HG02763 (cell line): ENCODE measurements around the gene BRF1.
A peak's percentile ranks its signal among the peaks of the same experiment; 100 is the strongest.
"Not testable (repeated sequence)": the region's sequence is repeated elsewhere in the genome, so short reads cannot be mapped to it uniquely, and the experiment has no call there.

ENCODE experiments used
- ATAC-seq: cut with Tn5 transposase; IDR thresholded peaks from one replicate; pipeline ENCODE4 v1.9.1; 2021; ENCODE audit warnings: mild to moderate bottlenecking, moderate library complexity; ENCODE audit not compliant: unreplicated experiment

The BRF1 gene

DNA sequence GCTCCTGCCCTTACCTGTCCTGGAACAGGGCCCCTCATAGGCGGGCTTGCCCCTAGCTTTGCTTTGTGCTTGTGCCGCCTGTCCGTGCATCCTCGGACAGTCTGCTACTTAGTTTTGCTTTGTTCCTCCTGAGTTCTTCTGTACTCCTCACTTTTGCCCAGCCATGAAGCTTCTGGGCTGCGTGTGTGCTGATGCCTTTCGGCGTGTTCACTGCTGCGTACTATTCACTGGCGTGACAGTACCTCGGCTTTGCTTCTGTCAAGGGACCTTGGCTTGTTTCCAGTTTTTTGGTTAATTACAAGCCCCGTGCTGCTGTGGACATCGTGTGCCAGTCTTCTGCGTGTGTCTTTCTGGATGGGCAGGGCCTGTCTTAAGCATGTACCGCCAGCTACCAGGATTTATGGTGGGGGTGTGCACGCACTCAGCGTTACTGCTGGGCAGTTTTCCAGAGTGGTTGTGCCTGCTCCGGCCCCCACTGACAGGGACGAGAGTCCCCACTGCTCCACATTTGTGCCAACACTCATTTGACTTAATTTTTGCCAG is 16.2 kb upstream of the BRF1 start:
- ATAC-seq = no peak

DNA sequence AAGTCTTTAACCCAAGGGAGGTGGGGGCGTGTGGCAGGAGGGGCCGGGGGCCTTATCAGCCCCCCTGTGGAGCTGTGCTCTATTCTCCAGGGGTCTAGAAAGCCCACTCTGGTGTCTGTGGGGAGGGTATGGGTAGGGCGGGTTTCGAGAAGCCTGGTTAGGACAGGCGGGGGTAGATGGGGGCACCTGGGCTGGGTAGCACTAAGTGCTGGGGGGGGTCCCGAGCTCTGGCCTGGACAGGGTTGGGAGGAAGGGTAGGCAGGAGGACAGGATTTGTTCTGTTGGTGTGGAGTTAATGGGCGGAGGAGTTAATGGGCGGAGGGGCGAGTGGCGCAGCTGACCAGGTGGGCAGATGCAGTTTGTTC is 15.8 kb upstream of the BRF1 start:
- no peak for ATAC-seq

DNA sequence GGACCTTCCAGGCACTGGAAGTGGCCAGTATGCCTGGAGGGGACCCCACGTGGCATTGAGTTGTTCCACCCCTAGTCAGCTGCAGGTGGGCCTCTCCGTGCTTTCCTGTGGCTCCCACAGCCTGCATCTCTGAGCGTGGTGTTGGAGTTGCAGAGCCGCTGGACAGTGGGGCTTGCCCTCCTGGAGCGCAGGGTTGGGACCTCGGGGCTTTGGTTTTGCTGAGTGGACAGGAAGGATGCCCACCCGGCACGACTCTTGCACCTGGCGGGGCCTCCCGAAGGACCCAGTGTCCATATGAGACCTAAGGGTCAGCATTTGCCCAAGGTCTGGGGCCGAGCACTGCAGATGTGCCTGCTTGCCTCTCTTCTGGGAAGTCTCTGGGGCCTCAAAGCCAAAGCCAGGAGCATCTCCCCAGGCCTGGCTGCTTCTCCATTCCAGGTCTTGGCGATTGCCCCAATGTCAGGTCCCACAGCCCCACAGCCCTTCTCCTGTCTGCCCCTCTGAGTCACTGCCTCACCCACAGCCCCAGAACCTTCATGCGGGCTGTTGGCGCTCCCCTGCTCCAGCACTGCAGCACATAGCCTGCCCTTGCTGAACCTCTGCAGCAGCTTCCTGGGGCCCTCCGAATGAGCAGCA is 15.3 kb upstream of the BRF1 start:
- no peak for ATAC-seq

DNA sequence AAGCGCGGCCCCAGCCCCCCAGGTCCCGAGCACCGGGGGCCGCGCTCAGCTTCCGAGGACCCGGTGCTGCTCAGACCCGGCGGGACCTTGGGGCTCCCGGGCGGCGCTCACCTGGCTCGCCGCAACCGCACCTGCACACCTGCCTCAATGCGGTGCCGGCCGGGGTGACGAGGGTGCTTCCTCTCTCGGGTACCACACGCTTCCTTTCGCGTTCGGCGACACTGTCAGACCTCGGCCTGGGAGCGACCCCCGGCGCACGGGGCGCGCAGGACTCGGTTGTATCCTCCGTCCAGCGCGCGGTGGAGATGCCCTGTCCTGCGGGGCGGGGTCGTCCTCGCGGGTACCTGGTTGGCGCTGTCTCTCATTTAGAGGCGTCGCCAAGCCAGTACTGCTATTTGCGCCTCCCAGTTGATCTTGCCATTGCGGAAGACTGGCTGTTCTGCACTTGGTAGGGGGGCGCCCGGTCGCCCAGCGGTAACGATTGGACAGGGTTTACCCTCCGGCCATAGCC is 14.5 kb upstream of the BRF1 start:
- peak; percentile 3 for ATAC-seq

DNA sequence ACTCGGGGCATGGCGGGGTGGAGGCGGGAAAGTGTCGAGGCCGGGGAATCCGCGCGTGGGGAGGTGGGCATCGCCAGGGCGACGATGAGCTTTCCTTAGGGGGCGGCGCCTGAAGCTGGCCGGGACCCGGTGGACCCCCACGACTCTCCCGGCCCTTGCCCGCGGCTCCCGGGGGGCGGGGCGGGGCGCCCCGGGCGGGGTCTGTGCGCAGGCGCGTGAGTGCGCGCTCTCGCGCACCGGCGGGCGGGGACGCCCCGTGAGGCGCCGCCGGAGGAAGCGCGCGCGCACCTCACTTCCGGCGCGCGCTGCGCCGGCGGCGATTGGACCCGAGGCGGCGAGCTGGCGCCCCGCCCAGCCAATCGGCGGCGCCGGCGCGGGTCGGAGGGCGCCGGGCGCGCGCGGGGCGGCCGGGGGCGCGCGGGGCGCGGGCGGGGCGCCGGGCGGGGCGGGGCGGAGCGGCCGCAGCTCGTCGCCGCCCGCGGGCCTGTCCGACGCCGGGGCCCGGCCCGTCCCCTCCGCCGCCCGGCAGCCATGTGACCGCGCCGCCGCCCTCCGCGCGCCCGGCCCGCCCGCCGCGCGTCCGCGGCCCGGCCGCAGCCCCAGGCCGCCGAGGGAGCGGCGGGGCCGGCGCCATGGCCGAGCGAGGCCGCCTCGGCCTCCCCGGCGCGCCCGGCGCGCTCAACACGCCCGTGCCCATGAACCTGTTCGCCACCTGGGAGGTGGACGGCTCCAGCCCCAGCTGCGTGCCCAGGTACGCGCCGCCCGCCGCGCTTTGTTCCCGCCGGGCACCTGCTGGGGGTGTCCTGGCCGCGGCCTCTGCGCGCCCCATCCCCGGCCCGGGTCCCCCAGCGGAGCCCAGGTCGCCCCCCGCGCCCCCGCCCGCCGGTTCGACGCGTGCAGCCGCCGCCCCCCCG is 13.7 kb upstream of the BRF1 start, which contains the start of gene PACS2:
PACS2 (plus strand) TSS at position 462 of the 914 bp plus-strand sequence; CDS start at position 633, 171 bp downstream.
- peak; percentile 84 for ATAC-seq

DNA sequence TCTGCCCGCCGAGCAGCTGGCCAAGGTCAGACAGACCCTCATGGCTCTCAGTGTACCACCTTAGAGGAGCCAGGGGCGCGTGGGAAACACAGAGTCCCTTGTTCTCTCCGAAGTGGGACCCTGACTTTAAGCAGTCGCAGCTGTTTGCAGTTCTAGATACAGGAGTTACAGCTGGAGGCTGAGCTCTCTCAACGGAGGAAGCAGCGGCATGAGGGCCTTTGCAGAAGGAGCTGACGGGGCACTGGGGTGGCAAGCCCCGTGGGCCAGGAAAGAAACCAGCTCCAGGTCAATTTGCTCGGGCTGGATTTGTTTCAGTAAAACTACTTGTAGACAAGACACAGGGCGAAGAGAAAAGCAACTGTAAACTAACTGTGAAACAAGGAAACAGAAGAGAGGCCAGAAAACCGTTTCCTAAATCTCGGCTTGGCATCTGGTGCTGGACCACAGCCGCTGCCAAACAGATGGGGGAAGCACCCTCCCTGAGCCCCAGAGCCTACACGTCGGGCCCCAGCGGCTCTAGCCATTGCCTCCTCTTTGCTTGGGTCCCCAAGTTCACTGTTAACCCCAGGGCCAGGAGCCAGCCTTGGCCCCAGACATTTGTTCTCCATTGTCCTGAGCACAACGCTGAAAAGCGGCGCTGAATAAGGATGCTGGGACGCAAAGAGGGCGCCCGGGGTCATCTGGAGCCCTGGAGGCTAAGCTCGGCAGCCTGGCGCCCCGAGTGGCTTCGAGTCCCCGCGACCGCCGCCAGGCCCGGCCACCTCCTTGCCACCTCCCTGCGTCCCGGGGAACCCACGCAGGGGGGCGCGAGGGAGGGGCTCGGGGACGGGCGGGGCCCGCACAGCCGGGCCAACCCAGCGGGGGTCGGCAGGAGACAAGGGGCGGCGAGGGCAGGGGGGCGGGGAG is 12.8 kb upstream of the BRF1 start:
- ATAC-seq = peak; percentile 7

DNA sequence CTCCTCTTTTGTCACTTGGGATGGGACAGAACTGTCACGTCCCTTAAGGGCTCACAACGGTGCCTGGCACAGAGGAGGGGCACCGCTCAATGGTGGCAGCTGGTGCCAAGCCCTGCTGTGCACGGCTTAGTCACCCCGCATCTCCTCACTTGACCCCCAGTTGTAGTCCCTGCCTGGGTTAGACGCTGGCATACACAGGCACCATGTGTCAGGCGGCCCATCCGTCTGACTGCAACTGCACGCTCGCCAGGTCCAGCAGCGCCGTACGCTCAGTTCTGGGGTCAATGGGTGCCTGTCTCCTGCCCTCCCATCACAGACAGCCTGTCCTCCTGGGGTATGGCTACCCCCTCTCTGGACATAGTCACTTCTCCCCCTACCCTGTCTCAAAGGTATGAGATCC is 12.2 kb upstream of the BRF1 start:
- no peak for ATAC-seq

DNA sequence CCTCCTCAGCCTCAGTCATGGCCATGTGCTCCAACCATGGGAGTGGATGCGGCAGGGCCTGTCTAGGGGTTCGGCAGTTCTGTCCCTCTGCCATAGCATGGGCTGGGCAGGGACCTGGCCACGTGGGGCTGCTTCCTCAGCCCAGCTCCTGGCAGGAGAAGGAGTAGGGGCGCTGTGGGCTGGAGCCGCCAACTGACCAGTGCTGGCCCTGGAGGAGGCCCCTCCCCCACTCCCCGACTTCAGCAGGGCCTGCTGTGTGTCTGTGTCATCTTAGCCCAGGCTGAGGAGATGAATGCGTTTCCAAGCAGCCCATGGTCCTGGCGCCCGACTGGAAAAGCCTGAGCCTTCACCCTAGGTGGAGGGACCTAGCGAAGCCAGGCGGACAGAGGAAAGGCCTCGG is 11.0 kb upstream of the BRF1 start:
- ATAC-seq = no peak

DNA sequence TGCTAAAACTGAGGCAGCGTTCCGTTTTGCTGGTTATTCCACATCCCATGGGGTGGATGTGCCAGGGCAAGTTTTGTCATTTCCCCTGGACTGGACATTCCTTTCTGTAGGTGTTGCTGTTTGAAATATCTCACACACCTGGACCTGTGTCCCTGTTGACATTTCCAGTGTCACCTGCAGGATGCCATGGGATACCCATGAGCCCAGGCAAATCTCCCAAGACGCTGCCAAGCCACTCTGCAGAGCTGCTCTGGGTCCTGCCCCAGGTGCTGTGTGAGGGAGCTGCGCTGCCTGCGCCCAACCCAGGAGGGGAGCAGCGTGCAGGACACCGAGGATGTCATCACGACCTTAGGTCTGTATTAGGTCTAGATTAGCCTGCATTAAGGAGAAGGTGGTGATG is 8.6 kb upstream of the BRF1 start:
- no peak for ATAC-seq

DNA sequence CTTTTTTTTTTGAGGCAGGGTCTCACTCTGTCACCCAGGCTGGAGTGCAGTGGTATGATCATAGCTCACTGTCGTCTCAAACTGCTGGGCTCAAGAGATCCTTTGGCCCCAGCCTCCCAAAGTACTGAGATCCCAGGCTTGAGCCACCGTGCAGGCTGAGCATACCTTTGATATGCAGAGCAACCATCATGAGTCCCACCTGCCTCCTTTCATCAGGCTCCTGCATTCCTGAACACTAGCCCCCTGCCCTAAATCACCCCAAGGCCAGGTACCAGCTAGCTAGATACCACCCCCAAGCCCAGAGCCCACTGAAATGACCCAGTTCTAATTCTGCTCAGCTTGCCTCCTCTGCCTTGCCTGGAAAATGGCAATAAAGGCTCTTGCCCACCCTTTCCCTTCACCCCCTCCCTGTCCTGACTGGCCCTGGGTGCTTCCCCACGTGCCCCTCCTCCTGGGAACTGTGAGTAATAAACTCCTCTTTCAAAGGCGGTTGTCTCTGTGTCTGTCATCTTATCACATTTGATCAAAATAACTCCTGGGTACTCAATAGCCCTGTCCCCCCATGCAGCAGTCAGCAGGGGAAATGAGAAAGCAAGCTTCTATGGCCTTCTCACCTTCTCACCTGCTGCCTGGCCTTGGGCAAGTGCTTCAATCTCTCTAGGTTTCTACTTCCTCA is 6.4 kb upstream of the BRF1 start:
- no peak for ATAC-seq

DNA sequence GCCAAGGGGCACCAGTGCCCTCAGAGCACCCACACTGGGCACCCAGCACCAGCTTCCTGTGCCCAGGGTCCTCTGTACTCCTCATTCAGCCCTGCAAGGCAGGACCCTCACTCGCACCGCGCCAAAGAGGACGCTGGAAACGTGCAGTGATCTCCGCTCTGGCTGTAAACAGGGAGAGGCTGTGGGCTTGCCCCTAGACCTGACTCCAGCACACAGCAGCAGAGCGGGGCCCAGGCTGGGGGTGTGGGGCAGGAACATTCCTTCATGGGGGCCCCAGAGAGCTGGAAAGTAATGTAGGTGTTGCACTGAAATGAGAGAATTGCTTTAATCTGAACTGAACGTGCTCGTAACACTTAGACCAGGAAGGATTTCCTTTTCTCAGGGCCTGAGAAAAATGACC is 5.0 kb upstream of the BRF1 start:
- no peak for ATAC-seq

DNA sequence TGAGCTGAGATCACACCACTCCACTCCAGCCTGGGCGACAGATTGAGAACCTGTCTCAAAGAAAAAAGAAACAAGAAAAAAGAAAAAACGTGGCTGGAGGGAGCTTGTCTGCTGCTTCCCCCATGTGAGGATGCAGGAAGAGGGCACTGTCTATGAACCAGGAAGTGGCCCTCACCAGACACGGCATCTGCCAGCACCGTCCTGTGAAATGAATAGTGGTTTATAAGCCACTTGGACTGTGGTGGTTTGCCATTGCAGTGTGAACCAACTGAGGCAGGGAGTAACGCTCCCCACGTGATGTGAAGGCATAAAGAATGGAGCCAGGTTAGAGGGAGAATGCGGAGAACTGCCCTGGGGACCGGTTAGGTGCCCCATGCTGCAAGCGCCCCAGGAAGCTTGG is 4.5 kb upstream of the BRF1 start:
- no peak for ATAC-seq

DNA sequence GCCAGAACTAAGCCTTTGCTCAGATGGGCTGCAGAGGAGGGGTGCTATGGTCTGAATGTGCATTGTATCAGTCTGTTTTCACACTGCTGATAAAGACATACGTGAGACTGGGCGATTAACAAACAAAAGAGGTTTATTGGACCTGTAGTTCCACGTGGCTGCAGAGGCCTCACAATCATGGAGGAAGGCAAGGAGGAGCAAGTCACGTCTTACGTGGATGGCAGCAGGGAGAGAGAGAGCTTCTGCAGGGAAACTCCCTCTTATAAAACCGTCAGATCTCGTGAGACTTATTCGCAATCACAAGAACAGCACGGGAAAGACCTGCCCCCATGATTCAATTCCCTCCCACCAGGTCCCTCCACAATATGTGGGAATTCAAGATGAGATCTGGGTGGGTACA is 3.8 kb upstream of the BRF1 start:
- ATAC-seq = no peak

DNA sequence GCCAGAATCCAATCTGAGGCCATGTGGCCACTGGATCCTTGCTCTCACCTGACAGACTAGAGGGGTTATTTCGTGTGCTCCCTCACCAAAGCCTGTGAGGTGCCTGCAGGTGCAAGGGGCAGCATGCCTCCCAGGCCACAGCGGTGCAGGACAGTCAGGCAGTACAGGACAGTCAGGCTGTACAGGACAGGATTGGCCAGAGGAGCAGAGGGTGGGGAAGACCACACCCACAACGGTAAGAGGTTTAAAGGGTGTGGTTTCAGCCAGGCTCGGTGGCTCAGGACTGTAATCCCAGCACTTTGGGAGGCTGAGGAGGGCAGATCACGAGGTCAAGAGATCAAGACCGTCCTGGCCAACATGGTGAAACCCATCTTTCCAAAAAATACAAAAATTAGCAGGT is 3.1 kb upstream of the BRF1 start:
- ATAC-seq = no peak

DNA sequence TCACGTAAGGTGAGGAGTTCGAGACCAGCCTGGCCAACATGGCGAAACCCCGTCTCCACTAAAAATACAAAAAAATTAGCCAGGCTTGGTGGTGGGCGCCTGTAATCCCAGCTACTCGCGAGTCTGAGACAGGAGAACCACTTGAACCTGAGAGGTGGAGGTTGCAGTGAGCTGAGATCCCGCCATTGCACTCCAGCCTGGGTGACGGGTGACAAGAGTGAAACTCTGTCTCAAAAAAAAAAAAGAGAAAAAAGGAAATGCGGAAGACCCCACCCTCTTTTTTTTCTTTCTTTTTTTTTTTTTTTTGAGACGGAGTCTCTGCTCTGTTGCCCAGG is 1.1 kb upstream of the BRF1 start:
- ATAC-seq = not testable (repeated sequence)

DNA sequence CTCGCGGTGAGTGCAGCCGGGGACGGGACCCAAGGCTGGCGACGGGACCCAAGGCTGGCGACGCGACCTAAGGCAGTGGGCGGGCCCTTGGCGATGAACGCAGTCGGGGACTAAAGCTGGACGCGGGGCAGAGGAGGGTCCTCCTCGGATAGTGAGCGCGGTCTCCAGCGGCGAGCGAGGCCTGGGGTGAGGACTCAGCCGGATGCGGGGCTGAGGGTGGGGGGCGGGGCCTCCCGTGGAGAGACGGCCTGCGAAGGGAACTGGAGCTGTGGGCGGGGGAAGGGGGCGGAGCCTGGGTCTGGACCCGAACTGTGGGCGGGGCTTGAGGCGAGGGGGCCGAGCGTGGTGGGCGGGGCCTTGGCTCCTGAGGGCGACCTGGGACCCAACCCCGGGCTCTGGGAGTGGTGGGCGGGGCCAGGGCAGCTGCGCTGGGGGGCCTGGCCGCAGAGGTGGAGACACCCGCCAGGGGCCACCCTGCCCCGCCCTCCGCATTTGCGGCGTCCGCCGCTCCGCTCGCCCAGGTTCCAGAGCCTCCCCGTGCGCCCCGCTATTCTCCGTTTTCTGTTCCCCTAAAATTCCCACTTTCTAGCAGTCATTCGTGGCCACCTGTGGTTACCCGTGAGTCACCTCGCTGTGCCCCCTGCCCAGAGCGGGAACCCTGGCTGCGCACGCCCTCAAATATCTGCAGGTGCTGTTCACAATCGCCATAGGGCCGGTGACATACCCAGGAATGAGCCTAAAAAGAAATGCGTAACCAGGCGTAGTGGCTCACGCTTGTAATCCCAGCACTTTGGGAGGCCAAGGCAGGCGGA is 508 bp upstream of the BRF1 start:
- peak; percentile 61 for ATAC-seq

DNA sequence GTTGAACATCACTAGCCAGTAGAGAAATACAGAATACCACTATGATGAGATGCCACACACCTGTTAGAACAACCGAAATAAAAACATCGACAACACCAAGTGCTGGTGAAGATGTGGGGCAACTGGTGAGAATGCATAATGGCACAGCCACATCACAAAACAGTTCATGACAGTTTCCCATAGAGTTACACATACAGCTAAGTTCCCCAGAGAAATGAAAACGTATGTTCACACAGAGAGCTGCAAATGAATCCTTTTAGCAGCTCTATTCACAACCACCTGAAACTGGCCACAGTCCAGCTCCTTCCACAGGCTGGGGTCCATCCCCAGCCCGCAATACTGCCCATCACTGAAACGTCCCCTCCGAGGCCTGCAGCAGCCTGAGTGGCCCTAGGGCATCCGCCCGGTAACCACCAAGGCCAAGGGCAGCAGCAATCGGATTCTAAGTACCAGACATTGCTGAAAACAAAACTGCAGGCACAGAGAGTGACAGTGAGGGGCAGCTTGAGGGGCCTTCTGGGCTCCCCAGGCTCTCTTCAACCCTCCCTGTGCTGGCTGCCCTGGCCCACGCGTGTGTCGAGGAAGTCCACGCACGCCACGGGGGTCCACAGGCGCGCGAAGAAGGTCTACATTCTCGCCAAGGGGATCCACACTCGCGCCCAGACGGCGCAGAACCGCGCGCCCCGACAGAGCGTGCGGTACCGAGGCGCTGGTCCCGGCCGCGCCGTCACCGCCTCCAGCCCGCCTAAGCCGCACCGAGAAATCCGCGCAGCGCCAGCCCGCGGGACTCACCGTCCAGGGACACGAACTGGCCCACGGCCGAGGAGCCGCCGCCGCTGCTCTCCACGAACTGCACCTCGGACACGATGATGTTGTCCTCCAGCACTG is 903 bp downstream of the BRF1 start:
- peak; percentile 6 for ATAC-seq

DNA sequence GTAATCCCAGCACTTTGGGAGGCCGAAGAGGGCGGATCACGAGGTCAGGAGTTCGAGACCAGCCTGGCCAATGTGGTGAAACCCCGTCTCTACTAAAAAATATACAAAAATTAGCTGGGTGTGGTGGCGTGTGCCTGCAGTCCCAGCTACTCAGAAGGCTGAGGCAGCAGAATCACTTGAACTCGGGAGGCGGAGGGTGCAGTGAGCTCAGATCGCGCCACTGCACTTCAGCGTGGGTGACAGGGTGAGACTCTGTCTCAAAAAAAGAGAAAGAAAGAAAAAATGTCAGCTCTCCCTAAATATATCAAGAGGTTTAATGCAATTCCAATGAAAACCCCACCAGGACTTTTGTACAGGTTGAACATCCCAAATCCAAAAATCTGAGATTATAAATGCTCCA is 3.5 kb downstream of the BRF1 start:
- not testable (repeated sequence) for ATAC-seq
